CD4-positive, alpha-beta memory T cell (primary cell): ENCODE results near the gene CCL21. TPM values are rescaled to one million over a fixed set of nuclear protein-coding genes. Genes with fewer than 3 reads are reported as not detected.

Experiments
- CTCF ChIA-PET: fragments of 350-600 bp; sonication (Branson Sonifier 250); formaldehyde crosslinking; loops from one replicate; lab custom pipeline; 2021; ENCODE audit warnings: inconsistent platforms; ENCODE audit not compliant: partially characterized antibody; lab: Charles Lee
- POLR2A ChIA-PET: fragments of 350-600 bp; sonication (Branson Sonifier 250); formaldehyde crosslinking; loops from one replicate; lab custom pipeline; 2021; ENCODE audit not compliant: partially characterized antibody; lab: Charles Lee
- DNase-seq, 5 donors: peaks; one replicate each; pipeline versions ENCODE4 v3.0.0 to v3.0.0-alpha.2; 2020 to 2022; ENCODE audit warnings: mixed read lengths in 1 of 5
- H3K27ac ChIP-seq: one replicate; pipeline ENCODE4 v1.7.0; 2013; ENCODE audit warnings: low read depth, low read length
- H3K27me3 ChIP-seq: 2 replicates; pipeline ENCODE4 v1.7.0; 2013; ENCODE audit warnings: mild to moderate bottlenecking, low read length, moderate library complexity; ENCODE audit not compliant: insufficient read depth
- H3K36me3 ChIP-seq: 2 replicates; pipeline ENCODE4 v1.7.0; 2013; ENCODE audit warnings: mild to moderate bottlenecking, low read length, moderate library complexity; ENCODE audit not compliant: insufficient read depth
- H3K4me1 ChIP-seq: 2 replicates; pipeline ENCODE4 v1.7.0; 2013; ENCODE audit warnings: mild to moderate bottlenecking, low read length, moderate library complexity; ENCODE audit not compliant: insufficient read depth
- H3K4me3 ChIP-seq, 2 donors: one replicate each; pipeline ENCODE4 v1.7.0; 2013; ENCODE audit warnings: low read length in 2 of 2, mild to moderate bottlenecking in 1 of 2
- H3K9me3 ChIP-seq, 2 donors: one replicate each; pipeline ENCODE4 v1.7.0; 2013; ENCODE audit warnings: low read length in 2 of 2, control low read depth in 1 of 2; ENCODE audit not compliant: control insufficient read depth in 1 of 2
- H3K27ac Mint-ChIP-seq, 7 donors: one replicate each; pipeline ENCODE4 v1.8.0; 2020 to 2021; ENCODE audit warnings: mixed read lengths in 7 of 7, mild to moderate bottlenecking in 6 of 7, inconsistent platforms in 3 of 7, moderate library complexity in 3 of 7
- H3K27me3 Mint-ChIP-seq, 2 donors: one replicate each; pipeline ENCODE4 v1.8.0; 2020 to 2021; ENCODE audit warnings: mixed read lengths in 2 of 2
- H3K36me3 Mint-ChIP-seq, 2 donors: one replicate each; pipeline ENCODE4 v1.8.0; 2020 to 2021; ENCODE audit warnings: mixed read lengths in 2 of 2, inconsistent platforms in 1 of 2, mild to moderate bottlenecking in 1 of 2
- H3K4me1 Mint-ChIP-seq, 4 donors: one replicate each; pipeline ENCODE4 v1.8.0; 2020 to 2021; ENCODE audit warnings: mixed read lengths in 4 of 4, mild to moderate bottlenecking in 1 of 4
- H3K4me3 Mint-ChIP-seq, 8 donors: one replicate each; pipeline ENCODE4 v1.8.0; 2020 to 2021; ENCODE audit warnings: mixed read lengths in 8 of 8, mild to moderate bottlenecking in 7 of 8, moderate library complexity in 6 of 8, inconsistent platforms in 3 of 8
- H3K9me3 Mint-ChIP-seq, 8 donors: one replicate each; pipeline ENCODE4 v1.8.0; 2020 to 2021; ENCODE audit warnings: mixed read lengths in 8 of 8, mild to moderate bottlenecking in 5 of 8, inconsistent platforms in 3 of 8, moderate library complexity in 1 of 8
- intact Hi-C: fragments of 100-400 bp; cut with micrococcal nuclease; formaldehyde crosslinking; loops from one replicate; pipeline ENCODE4 v1.15.1; 2023
- polyA plus RNA-seq, 2 donors: library from polyadenylated mRNA; unstranded; fragments of 300-500 nt; fragmentation: Illumina TruSeq; gene quantifications; one replicate each; pipeline ENCODE4 v1.2.3, GENCODE V29; 2021
- total RNA-seq, 2 experiments: library from RNA; stranded (reverse); gene quantifications; one replicate each; pipeline ENCODE4 v1.2.3, GENCODE V29; 2021

CCL21 gene
- total and polyA plus RNA-seq, 4 experiments from 2014 or later = not detected

DNA sequence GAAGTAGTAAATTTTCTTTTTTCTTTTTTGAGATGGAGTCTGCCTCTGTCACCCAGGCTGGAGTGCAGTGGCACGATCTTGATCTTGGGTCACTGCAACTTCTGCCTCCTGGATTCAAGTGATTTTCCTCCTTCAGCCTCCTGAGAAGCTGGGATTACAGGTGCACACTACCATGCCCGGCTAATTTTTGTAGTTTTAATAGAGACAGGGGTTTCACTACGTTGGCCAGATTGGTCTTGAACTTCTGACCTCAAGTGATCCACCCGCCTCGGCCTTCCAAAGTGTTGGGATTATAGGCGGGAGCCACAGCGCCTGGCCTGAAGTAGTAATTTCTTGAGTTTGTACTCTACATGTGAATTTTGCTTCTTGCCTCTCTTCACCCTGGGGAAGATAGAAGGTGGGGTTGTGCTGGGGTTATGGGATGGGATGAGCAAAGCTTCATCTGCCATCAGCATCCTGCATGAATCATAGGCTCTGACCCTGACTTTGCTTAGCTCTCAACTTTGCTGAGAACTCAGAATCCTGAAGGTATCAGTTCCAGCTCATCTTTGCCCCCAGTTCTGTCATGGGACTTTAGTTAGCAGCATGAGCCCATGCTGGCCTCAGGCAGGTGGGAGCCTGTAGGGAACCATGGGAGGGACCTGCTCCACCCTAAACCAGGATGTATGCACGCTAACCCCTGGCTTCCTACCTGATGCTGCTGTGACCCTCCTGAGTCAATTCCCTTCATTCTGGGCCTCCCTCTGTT, 9.3 kb upstream of the CCL21 start:
- no peaks in the 10 kb centered on the region for H3K27me3 ChIP-seq
- no peak for DNase-seq
- H3K4me1 ChIP-seq = no peaks in the 10 kb centered on the region
- no peak overlapping the region for H3K4me3 ChIP-seq
- Mint-ChIP-seq H3K9me3 (no peaks in the 10 kb centered on the region), H3K4me3 (no peak overlapping the region), H3K27me3 (peaks cover 1 to 9% of the 10 kb centered on the region in 2 donors), H3K4me1 (peaks cover 0 to 3% (median 0%) of the 10 kb centered on the region in 4 donors), H3K36me3 (no peaks in the 10 kb centered on the region), H3K27ac (no peak overlapping the region)
- POLR2A ChIA-PET = no interaction called here
- H3K27ac ChIP-seq = no peak overlapping the region
- CTCF ChIA-PET = interaction anchor here (1.9 kb wide), 1 partner anchor 17 kb away, joined by 6 read pairs; no protein-coding TSS in a partner anchor
- H3K36me3 ChIP-seq = no peaks in the 10 kb centered on the region
- H3K9me3 ChIP-seq = no peaks in the 10 kb centered on the region
- intact Hi-C loops = no loop called here

- Histone ChIP-seq H3K27ac (no peak overlapping the region), H3K9me3 (no peaks in the 10 kb centered on the region), H3K27me3 (no peaks in the 10 kb centered on the region), H3K4me1 (no peaks in the 10 kb centered on the region), H3K36me3 (no peaks in the 10 kb centered on the region), H3K4me3 (no peak overlapping the region)
- Mint-ChIP-seq H3K9me3 (no peaks in the 10 kb centered on the region), H3K27ac (no peak overlapping the region), H3K4me1 (peaks cover 0 to 3% (median 0%) of the 10 kb centered on the region in 4 donors), H3K4me3 (no peak overlapping the region), H3K27me3 (peaks cover 7 to 14% of the 10 kb centered on the region in 2 donors), H3K36me3 (no peaks in the 10 kb centered on the region)
- intact Hi-C loops = no loop called here
- CTCF ChIA-PET = interaction anchor here (1.9 kb wide), 1 partner anchor 16 kb away, joined by 6 read pairs; no protein-coding TSS in a partner anchor
- POLR2A ChIA-PET = no interaction called here
- no peak for DNase-seq
Observed at GRCh38 chr9:34717996-34718614, 8.2 kb upstream of the CCL21 start.

DNA sequence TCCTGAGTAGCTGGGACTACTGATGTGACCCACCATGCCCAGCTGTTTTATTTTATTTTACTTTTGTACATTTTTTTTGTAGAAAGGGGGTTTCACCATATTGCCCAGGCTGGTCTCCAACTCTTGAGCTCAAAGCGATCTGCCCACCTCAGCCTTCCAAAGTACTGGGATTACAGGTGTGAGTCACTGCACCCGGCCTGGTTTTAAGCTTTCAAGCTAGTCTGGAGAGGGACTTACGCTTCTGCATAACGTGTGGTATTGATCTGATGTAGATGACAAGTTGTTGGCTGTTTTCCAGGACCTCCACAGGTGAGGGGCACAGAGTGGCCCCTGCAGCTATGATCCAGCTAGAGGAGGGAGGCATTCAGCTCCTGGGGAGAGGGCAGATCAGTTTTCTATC, 6.8 kb upstream of the CCL21 start:
- Histone ChIP-seq H3K36me3 (no peaks in the 10 kb centered on the region), H3K4me1 (no peaks in the 10 kb centered on the region), H3K4me3 (no peak overlapping the region), H3K27me3 (no peaks in the 10 kb centered on the region), H3K9me3 (no peaks in the 10 kb centered on the region), H3K27ac (no peak overlapping the region)
- Mint-ChIP-seq H3K27me3 (peaks cover 10 to 15% of the 10 kb centered on the region in 2 donors), H3K4me1 (peaks cover 0 to 3% (median 0%) of the 10 kb centered on the region in 4 donors), H3K9me3 (no peaks in the 10 kb centered on the region), H3K27ac (no peak overlapping the region), H3K36me3 (no peaks in the 10 kb centered on the region), H3K4me3 (no peak overlapping the region)
- CTCF ChIA-PET = interaction anchor here (1.4 to 1.7 kb wide), 2 partner anchors 14 to 15 kb away, joined by 3 to 7 read pairs; no protein-coding TSS in a partner anchor
- DNase-seq = no peak
- intact Hi-C loops = no loop called here
- POLR2A ChIA-PET = no interaction called here

DNA sequence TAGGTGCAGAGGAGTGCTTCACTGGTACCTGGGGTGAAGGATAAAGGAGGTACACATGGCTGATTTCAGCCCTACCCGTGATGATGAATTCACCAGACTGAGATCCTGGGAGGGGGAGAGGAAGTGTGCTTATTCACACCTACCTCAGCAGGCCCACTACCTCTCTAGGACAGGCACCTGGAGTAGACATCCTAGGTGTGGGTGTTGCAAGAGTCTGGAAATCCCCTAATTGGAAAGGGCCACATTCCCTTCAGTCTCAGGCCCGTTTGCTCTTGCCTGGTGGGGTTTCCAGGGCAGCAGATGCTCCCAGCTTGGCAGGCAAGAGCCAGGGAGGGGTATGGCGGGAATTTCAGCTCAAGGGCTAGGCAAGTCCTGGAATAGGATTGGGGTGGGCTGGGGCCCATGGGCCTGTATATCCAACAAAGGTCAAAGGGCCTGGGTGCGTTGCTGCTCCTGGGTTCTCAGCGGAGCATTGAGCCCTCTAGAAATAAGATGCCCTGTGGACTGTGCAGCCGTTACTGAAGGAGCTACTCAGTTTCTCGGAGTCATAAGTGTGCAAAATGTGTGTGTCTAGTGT, 5.8 kb upstream of the CCL21 start:
- DNase-seq = no peak
- intact Hi-C loops = no loop called here
- Mint-ChIP-seq H3K4me3 (no peak overlapping the region), H3K36me3 (no peaks in the 10 kb centered on the region), H3K27ac (no peak overlapping the region), H3K9me3 (no peaks in the 10 kb centered on the region), H3K4me1 (peaks cover 0 to under 1% (median 0%) of the 10 kb centered on the region in 4 donors), H3K27me3 (peaks cover 10 to 17% of the 10 kb centered on the region in 2 donors)
- ChIA-PET CTCF (interaction anchor here (1.4 to 2.8 kb wide), 3 partner anchors 13 to 14 kb away, joined by 3 to 13 read pairs (median 7); no protein-coding TSS in a partner anchor), POLR2A (no interaction called here)
- H3K36me3 ChIP-seq = no peaks in the 10 kb centered on the region
- no peaks in the 10 kb centered on the region for H3K4me1 ChIP-seq
- no peak overlapping the region for H3K27ac ChIP-seq
- H3K9me3 ChIP-seq = no peaks in the 10 kb centered on the region
- H3K27me3 ChIP-seq = no peaks in the 10 kb centered on the region
- no peak overlapping the region for H3K4me3 ChIP-seq

DNA sequence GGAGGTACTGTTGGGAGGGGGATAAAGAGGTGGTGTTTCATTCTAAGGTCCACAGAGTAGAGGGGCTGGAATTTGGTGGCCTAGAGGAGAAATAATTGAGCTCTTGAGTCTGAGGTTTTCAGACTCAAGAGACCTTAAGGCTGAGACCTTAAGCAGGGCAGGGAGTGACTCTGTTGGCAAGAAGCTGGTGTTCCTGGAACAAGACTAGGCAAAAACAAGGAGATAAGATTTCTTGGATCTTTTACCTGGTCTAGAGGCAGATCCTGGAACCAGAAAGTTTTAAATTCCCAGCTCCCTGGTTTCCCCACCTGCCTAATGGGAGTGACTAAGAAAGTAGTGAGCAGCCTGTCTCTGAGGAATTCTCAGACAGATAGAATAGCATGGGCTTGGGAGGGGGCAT, 4.1 kb upstream of the CCL21 start:
- ChIA-PET CTCF (interaction anchor here (1.6 to 2.8 kb wide), 2 partner anchors 11 to 13 kb away, joined by 4 to 13 read pairs; no protein-coding TSS in a partner anchor), POLR2A (no interaction called here)
- H3K27me3 Mint-ChIP-seq = peaks cover 10 to 17% of the 10 kb centered on the region in 2 donors
- H3K36me3 Mint-ChIP-seq = no peaks in the 10 kb centered on the region
- H3K4me1 Mint-ChIP-seq = no peaks in the 10 kb centered on the region
- no peaks in the 10 kb centered on the region for H3K9me3 Mint-ChIP-seq
- Histone ChIP-seq H3K4me1 (no peaks in the 10 kb centered on the region), H3K27ac (no peak overlapping the region), H3K36me3 (no peaks in the 10 kb centered on the region), H3K27me3 (no peaks in the 10 kb centered on the region), H3K4me3 (no peak overlapping the region), H3K9me3 (no peaks in the 10 kb centered on the region)
- no peak overlapping the region for H3K27ac Mint-ChIP-seq
- DNase-seq = no peak
- no peak overlapping the region for H3K4me3 Mint-ChIP-seq
- intact Hi-C loops = no loop called here

DNA sequence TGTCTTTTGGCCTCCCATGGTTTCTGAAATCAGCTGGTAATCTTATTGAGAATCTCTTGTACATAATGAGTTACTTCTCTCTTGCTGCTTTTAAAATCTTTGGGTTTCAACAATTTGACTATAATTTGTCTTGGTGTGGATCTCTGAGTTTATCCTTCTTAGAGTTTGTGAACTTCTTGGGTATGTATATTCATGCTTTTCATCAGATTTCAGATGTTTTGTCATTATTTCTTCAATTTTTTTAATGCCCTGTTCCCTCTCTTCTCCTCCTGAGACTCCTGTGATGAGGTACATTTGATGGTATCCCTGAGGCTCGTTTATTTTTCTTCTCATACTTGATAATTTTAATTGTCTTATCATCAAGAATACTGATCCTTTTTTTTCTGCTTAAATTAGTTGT, 2.2 kb upstream of the CCL21 start:
- no peak overlapping the region for H3K4me3 Mint-ChIP-seq
- H3K4me1 Mint-ChIP-seq = no peaks in the 10 kb centered on the region
- no peaks in the 10 kb centered on the region for H3K9me3 Mint-ChIP-seq
- Histone ChIP-seq H3K9me3 (no peaks in the 10 kb centered on the region), H3K27me3 (no peaks in the 10 kb centered on the region), H3K4me3 (no peak overlapping the region), H3K36me3 (no peaks in the 10 kb centered on the region), H3K27ac (no peak overlapping the region), H3K4me1 (no peaks in the 10 kb centered on the region)
- intact Hi-C loops = no loop called here
- H3K27ac Mint-ChIP-seq = no peak overlapping the region
- peaks cover 9 to 13% of the 10 kb centered on the region in 2 donors for H3K27me3 Mint-ChIP-seq
- POLR2A ChIA-PET = no interaction called here
- DNase-seq = no peak
- H3K36me3 Mint-ChIP-seq = no peaks in the 10 kb centered on the region
- CTCF ChIA-PET = interaction anchor here (2.6 kb wide), 1 partner anchor 10 kb away, joined by 9 read pairs; no protein-coding TSS in a partner anchor
